ENCODE results near the gene ULBP2.
"Not testable (repeated sequence)": the region's sequence is repeated elsewhere in the genome, so short reads cannot be mapped to it uniquely, and the experiment has no call there.

ULBP2 gene

GRCh38 chr6:149974394-149974793, 32.6 kb downstream of the ULBP2 start:
- DNase-seq: not testable (repeated sequence)

GRCh38 chr6:149974825-149975224, 33.0 kb downstream of the ULBP2 start:
- no peak for DNase-seq

GRCh38 chr6:149975400-149975799, 33.6 kb downstream of the ULBP2 start:
- DNase-seq: no peak

- no peak for DNase-seq
Observed at GRCh38 chr6:149977221-149977620, 35.4 kb downstream of the ULBP2 start.

GRCh38 chr6:149978610-149979009, 36.8 kb downstream of the ULBP2 start:
- no peak for DNase-seq

- DNase-seq: no peak
Observed at GRCh38 chr6:149979293-149979692, 37.5 kb downstream of the ULBP2 start.

- no peak for DNase-seq
Observed at GRCh38 chr6:149983145-149983544, 41.3 kb downstream of the ULBP2 start.

GRCh38 chr6:149984773-149985172, 43.0 kb downstream of the ULBP2 start:
- DNase-seq: no peak

- no peak for DNase-seq
Observed at GRCh38 chr6:149985481-149985937, 43.7 kb downstream of the ULBP2 start.

- DNase-seq: no peak
Observed at GRCh38 chr6:149987602-149988107, 45.8 kb downstream of the ULBP2 start.

GRCh38 chr6:149988550-149989346, 46.9 kb downstream of the ULBP2 start:
- DNase-seq: no peak

- DNase-seq: peak; percentile 65
Observed at GRCh38 chr6:149990212-149990660, 48.4 kb downstream of the ULBP2 start.

GRCh38 chr6:149990661-149991471, 49.1 kb downstream of the ULBP2 start:
- peak; percentile 80 for DNase-seq

GRCh38 chr6:149991472-149991795, 49.6 kb downstream of the ULBP2 start:
- DNase-seq: not testable (repeated sequence)

GRCh38 chr6:149991838-149992237, 50.0 kb downstream of the ULBP2 start:
- peak; percentile 32 for DNase-seq

- no peak for DNase-seq
Observed at GRCh38 chr6:149995235-149995750, 53.5 kb downstream of the ULBP2 start.

- no peak for DNase-seq
Observed at GRCh38 chr6:149995971-149996370, 54.2 kb downstream of the ULBP2 start.
